Fibroblast of skin of scalp (primary cell): ENCODE data around the gene PHF21B.

Experiments
- DNase-seq: peaks from one replicate; pipeline ENCODE4 v3.0.0-alpha.2; 2013

PHF21B gene

GRCh38 chr22:45013138-45013537 lies 3.3 kb upstream of the PHF21B start:
- DNase-seq, result no peak

GRCh38 chr22:45010532-45010900 lies 711 bp upstream of the PHF21B start:
- peak; percentile 2 for DNase-seq

- no peak for DNase-seq
Measured at GRCh38 chr22:45008751-45009605, 827 bp downstream of the PHF21B start.

- DNase-seq, result peak; percentile 11
Measured at GRCh38 chr22:45008186-45008681, 1.6 kb downstream of the PHF21B start.

GRCh38 chr22:45007391-45008185 lies 2.2 kb downstream of the PHF21B start:
- peak; percentile 24 for DNase-seq

GRCh38 chr22:45006964-45007390 lies 2.8 kb downstream of the PHF21B start:
- DNase-seq, result no peak

- DNase-seq, result no peak
Measured at GRCh38 chr22:45006111-45006963, 3.5 kb downstream of the PHF21B start.

GRCh38 chr22:45001653-45002052 lies 8.2 kb downstream of the PHF21B start:
- no peak for DNase-seq

- DNase-seq, result no peak
Measured at GRCh38 chr22:45000330-45000729, 9.5 kb downstream of the PHF21B start.

- no peak for DNase-seq
Measured at GRCh38 chr22:44999687-45000086, 10.1 kb downstream of the PHF21B start.

- no peak for DNase-seq
Measured at GRCh38 chr22:44999231-44999630, 10.6 kb downstream of the PHF21B start.

GRCh38 chr22:44998296-44998695 lies 11.5 kb downstream of the PHF21B start:
- DNase-seq, result no peak

- no peak for DNase-seq
Measured at GRCh38 chr22:44997060-44997459, 12.7 kb downstream of the PHF21B start.

- DNase-seq, result no peak
Measured at GRCh38 chr22:44996648-44997047, 13.2 kb downstream of the PHF21B start.

GRCh38 chr22:44996120-44996519 lies 13.7 kb downstream of the PHF21B start:
- DNase-seq, result no peak

- DNase-seq, result no peak
Measured at GRCh38 chr22:44995715-44996114, 14.1 kb downstream of the PHF21B start.

- no peak for DNase-seq
Measured at GRCh38 chr22:44995105-44995514, 14.7 kb downstream of the PHF21B start.

GRCh38 chr22:44994399-44995104 lies 15.3 kb downstream of the PHF21B start:
- DNase-seq, result no peak

GRCh38 chr22:44992166-44992565 lies 17.6 kb downstream of the PHF21B start:
- no peak for DNase-seq

GRCh38 chr22:44991218-44991617 lies 18.6 kb downstream of the PHF21B start:
- DNase-seq, result no peak

- no peak for DNase-seq
Measured at GRCh38 chr22:44990810-44991209, 19.0 kb downstream of the PHF21B start.

GRCh38 chr22:44990328-44990727 lies 19.5 kb downstream of the PHF21B start:
- no peak for DNase-seq
